WERI-Rb-1 (cell line): ENCODE data around the gene MAMDC4.
A peak's percentile ranks its signal among the peaks of the same experiment; 100 is the strongest.

Experiments used
- DNase-seq: peaks from one replicate; pipeline ENCODE4 v3.0.0-alpha.2; 2020
- H3K27ac ChIP-seq: fragments of 250-450 bp; sonication (Bioruptor Pico); 2 replicates; pipeline ENCODE4 v1.5.1; 2020; ENCODE audit warnings: mild to moderate bottlenecking, moderate library complexity
- H3K27me3 ChIP-seq: fragments of 250-450 bp; sonication (Bioruptor Pico); 2 replicates; pipeline ENCODE4 v1.5.1; 2021; ENCODE audit warnings: mild to moderate bottlenecking, low read depth, moderate library complexity; ENCODE audit not compliant: insufficient read depth, severe bottlenecking
- H3K36me3 ChIP-seq: fragments of 250-450 bp; sonication (Bioruptor Pico); 2 replicates; pipeline ENCODE4 v1.5.1; 2020; ENCODE audit warnings: mild to moderate bottlenecking, moderate library complexity
- H3K4me3 ChIP-seq: 2 replicates; pipeline ENCODE4 v1.5.1; 2011; ENCODE audit warnings: low read depth, mild to moderate bottlenecking, control low read depth, low read length
- H3K9me3 ChIP-seq: fragments of 250-450 bp; sonication (Bioruptor Pico); 2 replicates; pipeline ENCODE4 v1.5.1; 2021; ENCODE audit warnings: mild to moderate bottlenecking, moderate library complexity; ENCODE audit not compliant: severe bottlenecking
- CTCF ChIP-seq: IDR thresholded peaks from 2 replicates; pipeline ENCODE4 v1.5.1; 2011; ENCODE audit warnings: low read depth, mild to moderate bottlenecking, control low read depth, inconsistent platforms, low read length

Gene MAMDC4

GRCh38 chr9:136860933-136861873, 9.1 kb downstream of the MAMDC4 start:
- H3K27ac ChIP-seq: no peak overlapping the region
- no peak for DNase-seq
- no peak overlapping the region for H3K4me3 ChIP-seq
- no peak for TF ChIP-seq CTCF
- no peaks in the 10 kb centered on the region for H3K9me3 ChIP-seq
- H3K36me3 ChIP-seq: peaks cover 87% of the 10 kb centered on the region
- H3K27me3 ChIP-seq: no peaks in the 10 kb centered on the region

- Histone ChIP-seq H3K4me3 (no peak overlapping the region), H3K27ac (no peak overlapping the region), H3K27me3 (no peaks in the 10 kb centered on the region), H3K9me3 (peaks cover 3% of the 10 kb centered on the region), H3K36me3 (peaks cover 79% of the 10 kb centered on the region)
- no peak for TF ChIP-seq CTCF
- no peak for DNase-seq
Measured at GRCh38 chr9:136861874-136862457, 9.8 kb downstream of the MAMDC4 start.

- no peak overlapping the region for H3K4me3 ChIP-seq
- no peak for DNase-seq
- H3K27me3 ChIP-seq: no peaks in the 10 kb centered on the region
- no peak overlapping the region for H3K27ac ChIP-seq
- H3K36me3 ChIP-seq: peaks cover 73% of the 10 kb centered on the region
- H3K9me3 ChIP-seq: peaks cover 9% of the 10 kb centered on the region
- TF ChIP-seq CTCF: no peak
Measured at GRCh38 chr9:136862849-136863622, 10.9 kb downstream of the MAMDC4 start.

- Histone ChIP-seq H3K4me3 (no peak overlapping the region), H3K27ac (no peak overlapping the region), H3K36me3 (peaks cover 66% of the 10 kb centered on the region), H3K27me3 (no peaks in the 10 kb centered on the region), H3K9me3 (peaks cover 9% of the 10 kb centered on the region)
- TF ChIP-seq CTCF: no peak
- no peak for DNase-seq
Measured at GRCh38 chr9:136863623-136864273, 11.6 kb downstream of the MAMDC4 start.

- no peak for TF ChIP-seq CTCF
- H3K27me3 ChIP-seq: no peaks in the 10 kb centered on the region
- peaks cover 52% of the 10 kb centered on the region for H3K36me3 ChIP-seq
- H3K27ac ChIP-seq: peak overlapping the region; percentile 44
- peaks cover 9% of the 10 kb centered on the region for H3K9me3 ChIP-seq
- H3K4me3 ChIP-seq: peak overlapping the region; percentile 67
- no peak for DNase-seq
Measured at GRCh38 chr9:136865041-136865767, 13.1 kb downstream of the MAMDC4 start.
